Measurements from ENCODE around the gene ULBP1.
"Not testable (repeated sequence)": the region's sequence is repeated elsewhere in the genome, so short reads cannot be mapped to it uniquely, and the experiment has no call there.

Gene ULBP1

DNA sequence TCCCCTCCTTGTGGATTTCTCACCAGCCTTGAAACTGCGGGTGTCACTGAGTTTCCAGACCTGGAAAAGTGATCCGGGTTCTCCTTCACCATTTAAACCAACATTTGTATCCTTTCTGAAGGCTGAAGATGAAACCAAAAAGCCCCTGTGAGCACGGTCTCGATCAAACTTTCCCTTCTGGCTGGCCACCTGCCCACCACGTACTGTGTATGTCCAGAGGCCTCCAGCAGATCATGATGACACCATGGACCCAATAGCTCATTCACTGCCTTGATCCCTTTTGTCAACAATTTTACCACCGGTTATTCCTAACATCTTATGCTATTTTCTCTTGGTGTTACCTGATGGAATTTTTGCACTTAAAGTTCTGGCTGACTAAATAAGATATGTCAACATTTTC, 15.6 kb downstream of the ULBP1 start:
- DNase-seq = no peak

DNA sequence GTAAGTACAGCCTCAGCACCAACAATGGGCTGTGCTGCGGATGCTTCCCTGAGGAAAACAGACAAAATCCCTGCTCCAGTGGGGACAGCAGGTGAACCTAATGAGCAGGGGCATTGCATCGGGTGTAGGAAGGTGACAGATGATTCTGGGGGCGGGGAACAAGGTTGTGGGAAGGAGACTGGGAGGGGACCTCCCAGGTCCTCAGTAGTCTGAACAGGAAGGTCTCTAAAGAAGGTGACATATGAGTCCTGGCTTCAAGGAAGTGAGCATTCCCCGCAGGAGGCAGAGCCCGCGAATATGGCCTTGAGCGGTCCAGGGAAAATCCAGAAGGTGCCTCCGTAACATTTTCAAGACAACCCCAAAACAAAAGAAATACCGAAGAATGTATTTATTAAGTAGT, 19.4 kb downstream of the ULBP1 start:
- DNase-seq = no peak

DNA sequence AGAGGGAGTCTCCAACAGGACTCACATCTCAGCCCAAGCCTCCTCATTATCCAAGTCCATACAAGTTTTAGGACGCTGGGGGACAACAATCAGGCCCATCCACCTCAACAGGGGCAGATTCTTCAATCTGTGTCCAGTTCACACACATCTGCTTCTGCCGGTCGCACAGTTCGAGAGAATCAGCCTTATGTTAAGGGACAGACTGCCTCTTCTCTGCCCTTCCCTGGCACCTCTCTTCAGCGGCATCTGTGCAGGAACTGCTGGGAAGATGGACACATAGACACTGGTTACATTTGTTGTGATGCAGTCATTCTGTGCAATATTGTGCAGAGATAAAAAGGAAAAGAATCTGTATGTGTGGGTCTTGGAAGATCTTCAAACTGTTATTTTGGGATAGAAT, 21.0 kb downstream of the ULBP1 start:
- DNase-seq = no peak

DNA sequence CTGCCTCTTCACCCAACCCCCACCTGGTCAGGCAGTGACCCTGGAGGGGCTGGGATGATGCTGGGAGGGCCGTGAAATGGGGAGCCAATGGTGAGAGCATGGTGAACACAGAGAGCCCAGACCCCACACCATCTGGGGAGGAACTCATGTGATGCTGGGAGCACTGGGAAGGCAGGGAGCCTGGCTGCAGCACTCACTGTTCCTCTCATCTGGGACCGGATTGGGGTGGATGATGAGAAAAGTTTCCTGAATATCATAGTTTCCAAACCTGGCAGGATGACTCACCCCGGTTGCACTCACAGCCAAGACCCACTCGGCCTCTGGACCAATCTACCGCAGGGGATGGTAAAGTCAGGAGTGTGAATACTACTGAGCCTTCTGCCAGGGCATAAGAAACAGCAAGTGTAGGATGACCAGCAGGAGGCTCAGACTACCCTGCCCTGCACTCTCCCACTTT, 21.8 kb downstream of the ULBP1 start:
- no peak for DNase-seq

DNA sequence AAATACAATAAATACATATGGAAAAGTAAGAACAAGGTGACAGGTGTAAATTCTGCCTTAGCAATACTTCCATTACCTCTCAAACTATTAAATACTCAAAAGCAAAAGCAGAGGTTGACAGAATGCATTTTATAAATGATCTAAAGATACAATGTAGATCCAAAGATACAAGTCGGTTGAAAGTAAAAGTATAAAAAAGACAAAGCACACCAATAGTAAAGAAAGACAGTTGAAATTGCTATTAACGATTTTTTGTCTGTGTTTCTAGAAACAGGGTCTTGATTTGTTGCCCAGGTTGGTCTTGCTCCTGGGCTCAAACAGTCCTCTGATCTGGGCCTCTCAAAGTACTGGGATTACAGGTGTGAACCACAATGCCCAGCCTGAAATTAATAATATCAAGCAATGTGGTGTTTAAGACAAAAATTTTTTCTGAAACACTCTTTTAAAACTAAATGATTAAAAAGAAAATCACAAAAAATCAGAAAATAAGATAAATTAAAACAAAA, 23.9 kb downstream of the ULBP1 start:
- no peak for DNase-seq

DNA sequence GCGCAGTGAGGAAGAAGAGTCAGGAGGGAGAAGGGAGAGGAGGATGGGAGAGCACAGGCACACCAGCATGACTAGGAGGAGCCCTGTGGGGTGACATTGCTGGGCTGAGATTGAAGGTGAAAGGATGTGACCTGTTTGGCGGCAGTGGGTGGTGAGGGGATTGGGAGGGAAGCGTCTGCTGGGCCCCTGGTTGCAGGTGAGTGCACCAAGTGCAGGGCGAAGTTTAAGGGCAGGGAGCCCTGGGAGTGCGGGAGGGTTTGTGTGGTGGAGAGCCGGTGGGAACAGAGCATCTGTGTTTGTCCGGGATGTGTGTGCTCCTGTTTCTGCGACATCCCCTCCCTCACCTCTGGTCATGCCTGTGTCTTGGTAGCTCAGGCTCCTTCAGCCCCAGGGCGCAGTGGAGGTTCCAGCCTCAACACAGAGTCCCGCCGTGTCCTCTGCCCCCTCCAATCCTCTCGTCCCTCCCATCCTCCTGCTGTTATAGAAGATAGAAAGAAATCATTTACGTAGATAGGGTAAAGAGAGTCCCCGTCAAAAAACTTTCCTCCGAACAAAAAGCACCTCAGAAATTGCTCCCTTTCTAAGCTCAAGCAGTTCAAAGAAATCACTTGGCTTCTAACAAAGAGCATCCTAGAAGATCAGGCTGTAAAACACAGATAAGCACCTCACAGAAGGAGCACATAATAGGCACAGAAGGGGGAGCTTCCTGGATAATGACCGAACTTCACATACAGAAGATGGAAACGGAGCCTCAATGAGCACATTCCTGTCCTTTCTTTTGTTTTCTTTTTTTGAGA, 25.0 kb downstream of the ULBP1 start:
- DNase-seq = no peak

DNA sequence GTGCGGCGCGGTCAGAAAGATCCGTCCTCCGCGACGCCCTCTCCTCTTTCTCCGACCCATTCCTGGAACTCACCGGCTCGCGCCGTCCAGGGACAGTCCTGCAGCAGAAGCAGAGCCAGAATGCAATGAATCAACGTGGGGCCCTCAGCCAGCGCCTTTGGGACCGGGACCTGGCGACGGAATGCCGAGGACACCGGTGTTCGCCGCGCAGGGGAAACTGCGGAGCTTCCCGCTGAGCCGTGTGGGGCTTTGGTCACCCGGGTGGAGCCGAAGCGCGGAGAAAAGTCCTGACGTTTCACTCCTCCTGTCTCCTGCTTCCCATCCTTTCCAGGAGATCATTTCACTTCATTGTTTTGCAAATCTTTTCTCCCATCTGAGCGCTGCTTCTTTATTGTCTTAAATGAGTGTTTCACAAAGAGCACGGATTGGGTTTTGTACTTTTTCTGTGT, 26.5 kb downstream of the ULBP1 start:
- DNase-seq = no peak

DNA sequence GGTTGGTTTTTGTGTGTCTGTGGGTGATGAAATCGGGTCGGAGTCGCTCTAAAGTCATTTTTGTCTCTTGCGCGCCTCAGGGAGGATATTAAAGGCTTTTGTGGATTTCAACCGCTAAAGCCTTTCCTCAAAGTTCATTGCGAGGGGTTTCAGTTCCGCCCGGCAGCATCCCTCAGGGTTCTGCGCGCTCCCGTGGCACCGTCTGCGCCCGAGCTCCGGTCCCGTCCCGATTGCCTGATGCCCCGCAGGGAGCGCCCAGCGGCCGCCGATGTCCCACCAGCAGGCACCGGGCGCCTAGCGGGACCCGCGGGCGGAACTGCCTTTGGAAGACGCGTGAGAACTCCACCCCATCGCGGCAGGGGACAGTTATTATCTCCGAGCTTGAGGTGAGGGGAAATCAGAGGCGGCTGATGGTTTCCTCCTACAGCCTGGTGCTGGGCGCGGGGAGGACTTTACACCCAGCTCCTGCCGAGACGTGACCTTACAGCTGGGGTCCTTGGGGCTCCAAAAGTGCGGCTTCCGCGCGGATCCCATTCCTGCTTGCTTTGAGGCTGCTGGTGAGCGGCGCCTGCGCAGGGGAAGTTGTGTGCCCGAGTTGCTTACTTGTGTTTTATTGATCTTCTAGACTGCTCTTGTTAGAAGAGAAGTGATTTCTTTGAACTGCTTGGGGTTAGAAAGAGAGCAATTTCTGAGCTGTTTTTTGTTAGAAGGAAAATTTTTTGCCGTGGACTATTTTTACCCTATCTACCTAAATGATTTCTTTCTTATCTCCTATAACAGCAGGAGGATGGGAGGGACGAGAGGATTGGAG, 27.1 kb downstream of the ULBP1 start:
- no peak for DNase-seq

DNA sequence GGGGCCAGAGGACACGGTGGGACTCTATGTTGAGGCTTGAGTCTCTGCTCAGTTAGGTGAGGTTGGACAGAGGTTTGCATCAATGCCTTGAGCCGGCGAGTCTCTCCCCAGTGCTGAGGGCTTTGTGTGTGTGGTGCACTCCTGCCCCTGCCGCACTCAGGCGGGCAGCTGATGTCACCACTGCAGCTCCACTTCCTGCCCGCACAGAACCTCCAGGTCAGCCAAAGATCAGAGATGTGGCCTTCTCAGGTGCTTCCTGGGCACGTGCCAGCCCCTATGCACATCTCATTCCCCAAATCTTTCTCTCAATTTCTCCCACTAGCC, 27.7 kb downstream of the ULBP1 start:
- not testable (repeated sequence) for DNase-seq

DNA sequence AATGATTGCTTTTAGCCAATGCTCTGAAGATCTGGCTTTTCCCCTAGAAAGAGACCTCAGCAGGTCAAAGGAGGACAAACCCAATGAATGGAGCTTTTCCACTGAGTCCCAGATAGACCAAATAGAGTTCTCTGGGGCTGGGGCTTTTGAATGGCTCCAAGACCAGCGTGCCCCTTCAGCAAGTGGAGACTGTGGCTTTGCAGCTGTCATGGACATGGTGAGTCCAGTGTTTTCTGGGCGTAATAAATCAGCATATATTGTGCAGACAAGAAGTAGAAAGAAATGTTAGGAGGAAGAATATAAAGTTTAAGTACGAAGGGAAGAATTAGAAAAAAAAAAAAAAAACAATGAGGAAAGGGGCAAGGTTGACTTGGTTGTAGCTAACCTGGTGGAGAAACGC, 28.1 kb downstream of the ULBP1 start:
- no peak for DNase-seq

DNA sequence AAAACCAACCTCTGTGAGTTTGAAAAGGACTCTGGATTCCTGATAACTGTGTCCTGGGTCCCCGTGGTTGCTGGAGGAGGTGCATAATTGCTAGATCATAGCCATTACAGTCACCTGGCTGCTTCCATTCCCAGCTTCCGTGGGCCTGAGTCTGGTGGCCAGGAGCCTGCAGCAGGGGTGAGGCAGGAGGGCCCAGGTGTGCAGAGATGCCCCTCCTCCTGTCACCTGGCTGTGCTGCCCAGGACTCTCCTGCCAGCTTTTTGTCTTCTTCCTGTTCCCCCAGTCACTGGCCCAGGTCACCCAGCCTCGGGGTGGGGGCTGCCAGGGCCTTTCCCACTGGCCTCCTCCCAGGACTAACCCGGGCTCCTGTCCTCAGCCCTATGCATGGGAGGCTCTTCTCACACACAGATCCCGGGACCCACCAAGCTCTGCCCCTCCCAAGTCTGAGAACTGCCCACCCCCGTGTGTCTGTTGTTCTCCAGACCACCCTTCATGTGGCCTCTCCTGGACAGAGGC, 31.6 kb downstream of the ULBP1 start:
- DNase-seq = no peak

DNA sequence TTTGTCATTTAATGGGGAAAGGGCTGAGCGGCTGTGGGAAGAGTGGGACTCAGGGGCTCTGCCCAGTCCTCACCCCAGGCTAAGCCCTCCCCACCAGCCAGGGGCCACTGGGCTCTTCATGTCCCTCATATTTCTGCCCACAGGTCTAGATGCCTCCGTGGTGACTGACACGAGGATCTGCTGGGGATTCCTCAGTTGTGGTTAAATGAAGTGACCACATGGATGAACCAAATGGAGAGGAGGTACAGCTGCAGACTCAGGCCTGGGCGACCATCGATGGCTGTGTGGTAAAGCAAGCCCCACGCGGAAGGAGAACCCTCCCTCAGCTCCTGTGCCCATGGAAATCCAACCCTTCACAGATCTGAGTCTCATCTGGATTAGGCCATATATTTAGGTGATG, 32.2 kb downstream of the ULBP1 start:
- no peak for DNase-seq

DNA sequence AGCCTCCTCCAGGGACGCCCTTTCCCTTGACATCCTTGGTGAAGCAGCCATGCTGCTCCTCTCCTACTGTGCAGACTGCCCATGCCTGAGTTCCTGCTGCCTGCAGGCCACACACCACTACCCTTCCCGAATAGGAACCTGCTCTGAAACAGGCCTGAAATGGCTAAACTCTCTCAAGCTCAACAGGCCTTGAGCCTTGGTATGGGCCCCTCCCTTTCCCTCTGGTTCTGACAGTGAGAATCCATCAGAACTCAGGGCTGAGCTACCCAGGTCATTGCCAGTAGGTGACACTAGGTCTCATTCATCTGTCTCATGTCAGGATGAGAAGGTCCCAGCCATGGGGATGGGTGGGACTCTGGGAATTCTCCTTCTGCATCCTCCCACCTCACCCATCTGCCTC, 35.9 kb downstream of the ULBP1 start:
- DNase-seq = no peak

DNA sequence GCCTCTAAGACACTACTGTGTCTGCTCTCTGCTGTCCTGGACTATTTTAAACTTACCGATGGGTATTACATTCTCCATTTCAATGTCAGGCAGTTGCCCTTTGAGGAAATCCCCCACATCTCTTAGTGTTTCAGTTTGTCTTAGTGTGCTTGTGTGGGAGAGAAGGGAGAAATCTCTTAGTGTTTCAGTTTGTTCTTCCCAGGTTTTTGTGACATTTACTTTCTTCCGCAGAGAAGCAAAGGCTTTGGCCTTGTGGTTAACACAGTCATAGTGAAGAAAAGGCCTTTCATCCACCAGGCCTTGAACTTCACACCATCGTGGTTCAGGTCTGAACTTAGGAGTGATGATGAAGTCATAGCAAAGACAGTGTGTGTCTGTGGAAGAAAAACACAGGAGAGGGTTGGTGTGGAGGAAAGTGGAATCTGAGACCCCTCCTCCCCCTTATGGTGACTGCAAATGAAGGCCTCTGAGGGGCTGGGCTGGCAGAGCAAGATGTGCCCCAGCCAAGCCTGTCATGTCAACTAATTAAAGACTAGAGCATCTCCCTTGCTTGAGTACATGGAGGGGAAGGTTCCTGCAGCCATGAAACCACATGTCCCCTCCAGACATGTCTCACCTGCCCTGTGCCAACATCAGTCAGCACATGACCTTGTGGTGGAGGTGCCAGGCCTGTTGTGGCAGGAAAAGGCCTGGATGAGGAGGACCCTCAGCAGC, 37.7 kb downstream of the ULBP1 start:
- no peak for DNase-seq

DNA sequence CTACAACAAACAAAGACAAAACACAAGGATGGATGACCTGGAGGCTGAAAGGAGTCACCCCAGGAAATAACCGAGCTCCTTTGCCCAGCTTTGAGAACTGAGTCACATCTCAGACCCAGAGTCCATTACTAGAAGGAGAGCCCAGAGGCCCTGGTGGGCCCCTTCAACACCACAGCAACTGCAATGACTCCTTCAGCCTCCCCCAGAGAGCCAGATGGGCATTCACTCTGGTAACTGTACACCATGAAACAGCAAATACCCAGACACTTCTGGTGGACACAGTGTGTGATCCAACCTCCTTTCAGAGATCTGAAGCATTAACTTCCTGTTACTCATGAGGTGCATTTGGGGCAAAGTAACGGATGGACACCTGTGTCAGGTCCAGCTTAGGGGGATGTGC, 39.0 kb downstream of the ULBP1 start:
- no peak for DNase-seq

DNA sequence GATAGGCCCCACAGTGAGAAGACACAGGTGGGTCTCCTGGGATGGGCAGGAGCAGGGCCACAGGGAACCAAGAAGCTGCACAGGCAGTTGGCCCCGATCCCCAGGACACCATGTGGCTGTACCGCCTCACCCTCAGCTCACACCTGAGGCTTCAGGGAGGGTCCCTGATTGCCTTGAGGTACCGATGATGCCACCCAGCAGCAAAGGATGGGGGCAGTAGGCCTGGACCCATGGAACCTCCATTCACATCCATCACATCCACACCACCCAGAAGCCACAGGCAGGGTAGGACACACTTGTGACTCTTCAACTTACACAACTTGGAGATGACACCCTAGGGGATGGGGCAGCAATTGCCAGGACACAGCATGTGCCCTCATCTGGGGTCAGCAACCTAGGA, 39.9 kb downstream of the ULBP1 start:
- DNase-seq = not testable (repeated sequence)

DNA sequence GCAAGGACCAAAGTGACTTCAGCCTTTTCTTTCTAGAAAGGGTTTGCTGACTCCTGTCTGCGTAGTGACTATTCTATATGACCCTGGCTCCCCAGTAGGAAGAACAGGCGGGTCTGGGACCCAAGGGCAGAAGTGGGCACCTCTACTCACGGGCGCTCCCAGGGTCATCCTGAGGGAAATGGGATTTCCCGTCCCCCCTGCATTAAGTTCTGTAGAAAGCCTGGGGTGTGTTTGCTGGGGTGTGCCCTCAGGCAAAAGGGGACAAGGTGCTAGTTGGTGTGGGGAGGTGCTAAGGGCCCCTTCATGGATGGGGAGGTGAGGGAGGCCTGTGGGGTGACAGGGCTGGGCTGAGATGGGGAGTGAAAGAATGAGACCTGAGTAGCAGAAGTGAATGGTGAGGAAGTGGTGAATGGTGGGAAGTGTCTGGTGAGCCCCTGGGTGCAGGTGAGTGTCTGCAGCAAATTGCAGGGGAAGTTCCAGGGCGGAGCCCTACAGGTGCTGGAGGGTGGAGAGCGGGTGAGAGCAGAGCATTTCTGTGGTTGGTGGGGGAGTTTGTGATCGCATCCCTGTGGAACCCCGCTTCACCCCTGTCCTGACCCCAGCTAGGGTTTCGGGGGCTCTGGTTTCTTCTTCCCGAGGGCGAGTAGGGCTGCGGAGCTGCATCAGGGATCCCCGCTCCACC, 40.5 kb downstream of the ULBP1 start:
- DNase-seq = no peak

DNA sequence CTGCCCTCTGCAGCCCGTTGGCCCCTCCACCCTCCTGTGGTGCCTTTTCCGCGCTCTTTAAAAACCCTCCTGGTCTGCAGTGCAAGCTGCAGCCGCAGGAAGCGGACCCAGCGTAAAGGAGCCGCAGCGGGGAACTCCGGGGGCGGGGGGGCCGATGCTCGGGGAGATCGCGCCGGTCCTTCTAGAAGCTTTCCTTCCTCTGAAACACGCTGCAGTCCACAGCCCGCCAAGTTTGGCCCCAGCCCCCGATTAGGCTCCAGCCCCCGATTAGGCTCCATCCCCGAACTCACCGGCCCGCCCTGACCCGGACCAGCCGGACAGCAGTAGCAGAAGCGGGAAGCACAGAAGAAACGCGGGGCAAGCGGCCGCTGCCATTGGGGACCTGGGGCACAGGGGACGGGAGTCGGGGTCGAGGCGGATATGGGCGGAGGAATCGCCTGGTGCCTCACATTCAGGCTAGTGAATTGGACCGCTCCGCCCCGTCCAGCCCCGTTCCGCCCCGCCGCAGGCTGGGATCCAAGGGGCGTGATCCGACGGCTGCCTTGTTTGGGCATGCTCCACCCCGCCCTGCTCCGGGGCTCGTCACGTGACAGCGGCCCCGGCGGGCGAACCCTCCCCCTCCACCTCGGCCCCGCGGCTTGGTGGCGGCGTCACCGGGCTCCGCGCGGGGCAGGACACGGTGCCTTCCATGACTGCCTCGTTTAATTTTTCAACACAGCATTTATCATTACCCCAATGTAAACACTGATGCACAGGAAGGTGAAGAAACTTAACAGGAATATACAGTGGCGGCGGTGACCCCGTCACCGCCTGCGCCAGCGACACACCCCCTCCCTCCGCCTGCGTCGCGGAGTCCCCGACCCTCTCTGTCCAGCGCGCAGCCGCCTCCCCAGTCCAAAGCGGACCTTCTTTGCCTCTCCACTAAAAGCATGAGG, 41.3 kb downstream of the ULBP1 start:
- no peak for DNase-seq

DNA sequence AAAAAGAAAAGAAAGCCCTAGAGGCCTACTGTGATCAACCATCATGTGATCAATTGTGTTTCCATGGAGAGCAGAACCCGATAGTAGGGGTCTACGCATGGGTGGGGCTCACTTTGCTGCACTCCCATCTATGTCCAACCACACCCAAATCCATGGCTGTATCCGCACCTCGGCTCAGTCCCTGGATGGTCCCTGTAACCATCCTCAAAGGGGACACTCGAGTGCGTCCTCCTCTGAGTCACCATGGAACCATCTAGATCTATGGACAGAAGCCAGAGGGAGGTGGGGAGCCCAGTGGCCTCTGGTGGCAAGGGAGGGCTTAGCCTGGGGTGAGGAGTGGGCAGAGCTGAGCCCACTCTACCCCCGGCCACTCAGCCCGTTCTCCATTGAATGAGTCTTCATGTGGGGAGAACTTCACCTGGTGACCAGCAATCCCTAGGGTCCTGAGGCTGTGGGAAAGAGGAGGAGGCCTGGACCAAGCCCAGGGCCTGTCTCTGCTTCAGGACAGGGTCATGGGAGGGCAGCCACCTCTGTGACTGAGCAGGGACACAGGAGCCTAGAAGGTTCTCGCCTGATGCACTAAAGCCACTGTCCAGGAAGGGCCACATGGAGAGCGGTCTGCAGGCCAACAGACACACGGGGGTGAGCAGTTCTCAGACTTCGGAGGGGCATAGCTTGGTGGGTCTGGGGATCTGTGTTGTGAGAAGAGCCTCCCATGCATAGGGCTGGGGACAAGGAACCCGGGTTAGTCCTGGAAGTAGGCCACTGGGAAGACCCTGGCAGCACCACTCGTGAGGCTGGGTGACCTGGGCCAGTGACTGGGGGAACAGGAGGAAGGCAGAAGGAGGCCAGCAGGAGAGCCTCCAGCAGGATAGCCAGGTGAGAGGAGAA, 42.3 kb downstream of the ULBP1 start:
- DNase-seq = no peak

DNA sequence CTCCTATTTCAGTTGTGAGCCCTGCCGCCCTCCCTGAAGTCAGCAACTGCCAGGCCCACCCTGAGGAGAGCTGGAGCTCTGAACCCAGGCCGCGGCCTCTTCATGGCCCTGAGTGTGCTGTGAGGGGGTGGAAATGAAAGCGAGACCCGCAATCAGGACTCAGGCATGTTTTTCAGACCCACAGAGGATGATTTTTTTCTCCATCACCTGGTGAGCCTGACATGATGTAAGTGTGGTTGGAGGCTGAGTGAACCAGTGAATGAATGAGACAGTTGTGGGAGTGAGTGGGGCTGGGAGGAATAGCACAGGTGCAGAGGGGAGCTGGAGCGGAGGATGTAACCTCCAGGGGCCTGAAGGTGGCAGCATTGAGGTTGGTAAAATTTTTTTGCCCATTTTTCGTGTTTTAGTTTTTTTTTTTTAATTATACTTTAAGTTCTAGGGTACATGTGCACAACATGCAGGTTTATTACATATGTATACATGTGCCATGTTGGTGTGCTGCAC, 43.3 kb downstream of the ULBP1 start:
- no peak for DNase-seq
